NCI-H2196 (cell line): Measurements from ENCODE around the gene SIPA1L3.
A peak's percentile ranks its signal among the peaks of the same experiment; 100 is the strongest.

ENCODE experiments used
- DNase-seq: peaks from one replicate; lab custom pipeline; 2025; ENCODE audit not compliant: unreplicated experiment; lab: John Stamatoyannopoulos, UW

SIPA1L3 gene

GRCh38 chr19:38035515-38036495 is 128.8 kb downstream of the SIPA1L3 start:
- no peak for DNase-seq

DNA sequence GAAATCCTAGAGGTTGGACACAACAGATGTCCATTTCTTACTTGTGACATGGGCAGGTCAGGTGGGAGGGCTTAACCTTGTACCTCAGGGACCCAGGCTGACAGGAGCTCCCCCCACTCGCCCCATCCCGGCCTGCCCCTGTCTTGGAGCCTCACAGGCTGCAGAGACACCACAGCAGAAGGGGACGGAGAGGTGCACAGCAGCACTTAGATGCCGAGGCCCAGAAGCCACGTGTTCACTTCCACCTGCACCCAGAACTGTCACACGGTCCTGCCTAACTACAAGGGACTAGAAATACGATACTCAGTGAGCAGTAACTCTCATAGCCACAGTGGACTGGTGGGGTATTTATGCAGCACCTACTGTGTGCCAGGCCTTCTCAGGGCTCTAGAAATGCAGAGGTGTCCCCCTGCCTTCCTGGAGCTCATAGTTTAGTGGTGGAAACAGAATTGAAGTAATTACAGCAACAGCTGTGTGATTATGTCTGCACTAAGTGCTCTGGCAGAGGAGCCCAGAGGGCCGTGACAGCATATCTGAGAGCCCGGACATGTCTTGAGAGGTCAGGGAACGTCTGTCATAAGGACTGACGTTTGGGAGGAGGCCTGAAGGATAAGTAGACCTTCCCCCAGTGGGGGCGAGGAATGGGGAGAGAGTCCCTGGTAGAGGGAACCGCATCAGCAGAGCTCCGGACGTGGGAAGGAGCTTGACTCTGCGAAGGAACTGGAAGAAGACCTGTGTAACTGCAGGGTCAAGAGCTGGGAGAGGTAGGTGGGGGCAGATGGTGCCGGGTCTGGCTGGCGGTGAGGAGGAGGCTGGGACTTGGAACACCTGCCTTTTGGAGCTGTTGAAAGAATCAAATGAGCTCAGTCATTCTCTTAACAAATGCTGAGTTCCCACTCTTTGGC is 130.0 kb downstream of the SIPA1L3 start:
- peak; percentile 40 for DNase-seq

- no peak for DNase-seq
Measured at GRCh38 chr19:38039966-38040365, 133.0 kb downstream of the SIPA1L3 start.

GRCh38 chr19:38042132-38042531 is 135.1 kb downstream of the SIPA1L3 start:
- DNase-seq = no peak

DNA sequence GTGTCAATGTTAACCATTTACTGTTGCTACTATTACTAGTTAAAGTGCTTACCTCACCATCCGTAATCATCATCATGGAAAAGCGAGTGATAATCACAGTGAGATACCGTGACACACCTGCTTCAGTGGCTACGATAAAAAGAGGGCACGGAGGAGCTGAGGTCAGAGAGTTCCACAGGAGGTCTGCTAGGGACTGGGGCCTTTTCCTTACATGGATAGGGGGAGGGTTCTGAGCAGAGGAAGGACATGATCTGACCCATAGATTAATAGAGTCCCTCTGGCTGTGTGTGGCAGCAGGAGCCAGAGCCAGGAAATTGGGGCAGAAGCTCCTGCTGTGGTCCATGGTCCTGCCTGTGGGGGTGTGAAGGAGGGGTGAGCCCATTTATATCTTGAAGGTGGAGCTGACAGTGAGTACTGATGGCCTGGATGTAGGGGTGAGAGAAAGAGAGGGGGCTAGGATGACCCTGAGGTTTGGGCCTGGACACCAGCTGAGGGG is 136.7 kb downstream of the SIPA1L3 start:
- no peak for DNase-seq

GRCh38 chr19:38044267-38045111 is 137.5 kb downstream of the SIPA1L3 start:
- no peak for DNase-seq

GRCh38 chr19:38045554-38046253 is 138.7 kb downstream of the SIPA1L3 start:
- no peak for DNase-seq

- no peak for DNase-seq
Measured at GRCh38 chr19:38046254-38047048, 139.4 kb downstream of the SIPA1L3 start.

DNA sequence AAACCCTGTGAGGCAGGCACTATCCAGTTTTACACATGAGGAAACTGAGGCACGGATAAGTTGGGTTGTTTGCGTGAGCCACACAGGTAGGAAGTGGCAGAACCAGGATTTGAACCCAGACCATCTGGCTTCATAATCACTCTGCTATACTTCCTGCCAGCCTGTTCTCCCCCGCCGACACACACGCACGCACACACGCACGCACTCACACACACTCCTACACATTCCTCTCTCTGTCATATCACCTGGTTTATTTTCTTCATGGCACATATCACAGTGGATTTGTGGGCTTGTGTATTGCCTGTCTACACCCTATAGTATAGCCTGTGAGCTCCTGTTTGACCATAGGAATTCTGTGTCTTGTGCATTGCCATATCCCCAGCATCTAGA is 140.0 kb downstream of the SIPA1L3 start:
- DNase-seq = no peak

GRCh38 chr19:38047641-38048040 is 140.6 kb downstream of the SIPA1L3 start:
- no peak for DNase-seq

DNA sequence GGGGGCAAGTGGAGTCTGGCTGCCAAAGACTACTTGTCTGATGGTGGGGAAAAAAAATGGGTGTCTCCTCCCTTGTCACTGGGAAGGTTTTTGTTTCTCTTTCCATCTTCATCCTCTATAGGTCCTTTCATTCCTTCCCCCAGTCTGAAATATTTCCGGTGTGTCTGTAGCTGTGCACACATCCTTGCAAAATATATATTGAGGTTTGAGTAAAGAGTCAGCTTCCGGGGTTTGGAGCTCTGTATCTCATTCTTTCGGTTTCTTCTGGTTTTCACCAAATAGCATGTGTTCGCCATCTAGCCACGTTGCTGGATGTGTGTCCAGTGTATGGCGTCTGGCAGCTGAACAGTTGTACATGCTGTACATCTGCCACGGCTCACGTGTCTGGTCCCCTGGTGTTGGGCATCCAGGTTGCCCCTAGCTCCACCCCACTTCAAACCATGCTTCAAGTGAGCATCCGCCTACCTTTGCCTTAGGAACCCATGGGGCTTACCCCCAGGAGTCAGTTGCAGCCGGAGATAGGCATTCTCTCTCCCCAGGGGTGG is 142.2 kb downstream of the SIPA1L3 start:
- no peak for DNase-seq

- no peak for DNase-seq
Measured at GRCh38 chr19:38055010-38055409, 148.0 kb downstream of the SIPA1L3 start.

- no peak for DNase-seq
Measured at GRCh38 chr19:38055655-38056521, 148.9 kb downstream of the SIPA1L3 start.

- DNase-seq = no peak
Measured at GRCh38 chr19:38056646-38057045, 149.6 kb downstream of the SIPA1L3 start.

DNA sequence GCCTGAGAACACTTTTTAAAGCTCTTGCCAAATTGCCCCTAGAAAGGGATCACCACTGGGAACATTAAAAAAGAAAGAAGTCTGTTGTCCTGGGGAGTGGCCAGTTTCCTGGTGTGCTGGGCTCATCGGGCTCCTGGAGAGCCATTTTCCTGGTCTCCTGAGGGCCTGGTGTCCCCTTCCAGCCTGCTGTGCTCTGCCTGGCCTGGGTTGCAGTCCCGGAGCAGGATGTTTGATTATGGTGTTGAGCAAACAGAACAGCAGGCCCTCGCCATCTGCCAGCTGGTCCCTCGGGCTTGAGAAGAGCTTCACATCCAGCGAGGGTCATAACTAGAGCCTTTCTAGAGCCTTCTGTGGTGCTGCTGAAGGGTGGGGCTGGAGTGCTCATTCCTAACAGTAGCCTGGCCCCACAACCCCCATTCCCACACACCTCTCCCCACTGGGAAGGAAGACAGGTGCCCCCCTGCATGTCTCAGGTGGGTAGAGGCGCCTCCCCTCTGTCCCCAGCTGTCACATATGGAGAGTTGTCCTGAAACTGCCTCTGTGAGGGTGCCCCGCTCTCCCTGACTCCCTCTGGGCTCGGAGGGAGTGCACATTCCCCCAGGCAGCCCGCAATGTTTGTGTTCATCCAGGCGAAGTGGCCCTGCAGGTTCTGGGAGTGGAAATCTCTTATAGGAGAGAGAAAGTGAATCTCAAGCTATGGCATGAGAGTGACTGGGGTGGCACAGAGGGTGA is 151.1 kb downstream of the SIPA1L3 start:
- peak; percentile 90 for DNase-seq

DNA sequence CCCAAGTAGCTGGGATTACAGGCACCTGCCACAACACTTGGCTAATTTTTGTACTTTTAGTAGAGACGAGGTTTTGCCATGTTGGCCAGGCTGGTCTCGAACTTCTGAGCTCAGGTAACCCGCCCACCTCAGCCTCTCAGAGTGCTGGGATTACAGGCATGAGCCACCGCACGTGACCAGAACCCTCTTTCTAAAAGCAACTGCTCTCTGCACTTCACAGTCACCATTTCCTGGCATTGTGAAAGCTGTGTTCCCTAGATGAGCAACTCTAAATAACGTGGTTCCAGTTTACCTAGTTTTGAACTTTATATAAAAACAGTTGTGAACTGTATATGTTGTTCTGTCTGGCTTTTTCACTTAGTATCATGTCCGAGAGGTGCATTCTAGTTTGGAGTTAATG is 152.9 kb downstream of the SIPA1L3 start:
- no peak for DNase-seq

- no peak for DNase-seq
Measured at GRCh38 chr19:38060331-38060730, 153.3 kb downstream of the SIPA1L3 start.
